Muscle layer of duodenum (tissue), 2 donors: Measurements from ENCODE around the gene FUT6.
"Not testable (repeated sequence)": the region's sequence is repeated elsewhere in the genome, so short reads cannot be mapped to it uniquely, and the experiment has no call there.

Experiments used
- H3K27ac ChIP-seq: one replicate; pipeline ENCODE4 v1.7.0; 2013; ENCODE audit warnings: mild to moderate bottlenecking, low read length
- H3K27me3 ChIP-seq: one replicate; pipeline ENCODE4 v1.7.0; 2013; ENCODE audit warnings: low read depth, mild to moderate bottlenecking, control low read depth, low read length
- H3K36me3 ChIP-seq, 2 donors: one replicate each; pipeline ENCODE4 v1.7.0; 2013; ENCODE audit warnings: low read length in 2 of 2, control low read depth in 1 of 2, mild to moderate bottlenecking in 1 of 2; ENCODE audit not compliant: insufficient read depth in 2 of 2, control insufficient read depth in 1 of 2
- H3K4me1 ChIP-seq, 2 donors: one replicate each; pipeline ENCODE4 v1.7.0; 2013; ENCODE audit warnings: low read length in 2 of 2, mild to moderate bottlenecking in 2 of 2, control low read depth in 1 of 2, moderate library complexity in 1 of 2; ENCODE audit not compliant: insufficient read depth in 2 of 2, control insufficient read depth in 1 of 2
- H3K4me3 ChIP-seq, 2 donors: one replicate each; pipeline ENCODE4 v1.7.0; 2013; ENCODE audit warnings: low read length in 2 of 2, low read depth in 1 of 2, mild to moderate bottlenecking in 1 of 2
- H3K9me3 ChIP-seq, 2 donors: one replicate each; pipeline ENCODE4 v1.7.0; 2013; ENCODE audit warnings: low read length in 2 of 2, control low read depth in 1 of 2, mild to moderate bottlenecking in 1 of 2; ENCODE audit not compliant: control insufficient read depth in 1 of 2
- donor health status: healthy.

The FUT6 gene

GRCh38 chr19:5786593-5787408 lies 52.7 kb downstream of the FUT6 start:
- Histone ChIP-seq H3K4me1 (peaks cover 0 to 7% of the 10 kb centered on the region in 2 donors), H3K27me3 (no peaks in the 10 kb centered on the region), H3K36me3 (peaks cover 30 to 61% of the 10 kb centered on the region in 2 donors), H3K9me3 (no peaks in the 10 kb centered on the region), H3K27ac (no peak overlapping the region), H3K4me3 (no peak overlapping the region)

DNA sequence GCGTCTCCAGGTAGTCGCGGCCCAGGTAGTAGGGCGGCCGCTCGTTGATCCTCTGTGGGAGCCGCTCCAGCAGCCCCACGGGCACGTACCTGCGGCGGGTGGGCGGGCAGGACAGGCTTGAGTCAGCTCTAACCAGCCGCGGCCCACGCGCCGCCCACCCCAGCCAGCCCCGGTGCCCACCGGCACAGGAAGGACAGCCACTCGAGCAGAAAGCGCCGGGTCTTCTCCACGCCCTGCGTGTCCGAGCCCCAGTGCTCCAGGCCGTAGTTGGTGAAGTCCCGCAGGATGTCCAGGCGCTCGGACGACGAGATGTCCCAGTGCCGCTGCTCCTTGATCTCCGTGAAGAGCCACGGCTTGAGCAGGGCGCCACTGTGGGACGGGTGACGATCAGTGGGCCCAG lies 54.1 kb downstream of the FUT6 start:
- Histone ChIP-seq H3K27me3 (no peaks in the 10 kb centered on the region), H3K27ac (no peak overlapping the region), H3K4me3 (no peak overlapping the region), H3K9me3 (no peaks in the 10 kb centered on the region), H3K4me1 (peaks cover 0 to 7% of the 10 kb centered on the region in 2 donors), H3K36me3 (peaks cover 30 to 61% of the 10 kb centered on the region in 2 donors)

DNA sequence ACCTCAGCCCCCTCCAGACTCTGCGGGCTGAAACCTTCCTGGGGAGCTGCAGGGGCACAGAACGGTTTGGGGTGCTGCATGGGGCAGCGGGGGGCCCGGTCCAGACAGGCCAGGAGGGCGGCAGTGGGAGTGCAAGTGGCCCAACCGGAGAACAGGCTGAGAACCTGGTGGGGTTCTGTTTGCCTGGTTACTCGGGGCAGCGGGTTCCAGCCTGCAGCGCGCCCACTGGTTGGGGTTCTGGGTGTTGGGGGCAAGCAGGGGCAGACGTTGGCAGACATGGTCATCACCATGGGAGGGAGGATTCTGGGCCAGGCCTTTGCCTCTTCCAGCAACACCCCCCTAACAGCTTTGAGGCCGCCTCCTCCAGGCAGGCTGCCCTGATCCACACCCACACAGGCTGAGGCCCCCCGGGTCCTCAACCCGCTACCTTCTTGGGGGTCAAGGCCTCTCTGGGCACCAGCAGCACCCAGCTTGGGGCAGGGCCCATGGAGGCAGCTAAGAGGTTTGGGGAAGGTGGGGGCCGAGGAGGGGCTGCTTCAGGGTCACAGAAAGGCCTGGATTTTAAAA lies 54.8 kb downstream of the FUT6 start, which contains the start of gene PRR22:
TSS of gene PRR22 (minus strand) at position 166 of the 567 bp plus-strand sequence. CDS start at position 80, 86 bp downstream.
- no peaks in the 10 kb centered on the region for H3K9me3 ChIP-seq
- no peaks in the 10 kb centered on the region for H3K27me3 ChIP-seq
- H3K27ac ChIP-seq: no peak within 1 kb of the TSS
- peaks cover 27 to 58% of the 10 kb centered on the region in 2 donors for H3K36me3 ChIP-seq
- H3K4me3 ChIP-seq: no peak within 1 kb of the TSS
- no peaks in the 10 kb centered on the region for H3K4me1 ChIP-seq

DNA sequence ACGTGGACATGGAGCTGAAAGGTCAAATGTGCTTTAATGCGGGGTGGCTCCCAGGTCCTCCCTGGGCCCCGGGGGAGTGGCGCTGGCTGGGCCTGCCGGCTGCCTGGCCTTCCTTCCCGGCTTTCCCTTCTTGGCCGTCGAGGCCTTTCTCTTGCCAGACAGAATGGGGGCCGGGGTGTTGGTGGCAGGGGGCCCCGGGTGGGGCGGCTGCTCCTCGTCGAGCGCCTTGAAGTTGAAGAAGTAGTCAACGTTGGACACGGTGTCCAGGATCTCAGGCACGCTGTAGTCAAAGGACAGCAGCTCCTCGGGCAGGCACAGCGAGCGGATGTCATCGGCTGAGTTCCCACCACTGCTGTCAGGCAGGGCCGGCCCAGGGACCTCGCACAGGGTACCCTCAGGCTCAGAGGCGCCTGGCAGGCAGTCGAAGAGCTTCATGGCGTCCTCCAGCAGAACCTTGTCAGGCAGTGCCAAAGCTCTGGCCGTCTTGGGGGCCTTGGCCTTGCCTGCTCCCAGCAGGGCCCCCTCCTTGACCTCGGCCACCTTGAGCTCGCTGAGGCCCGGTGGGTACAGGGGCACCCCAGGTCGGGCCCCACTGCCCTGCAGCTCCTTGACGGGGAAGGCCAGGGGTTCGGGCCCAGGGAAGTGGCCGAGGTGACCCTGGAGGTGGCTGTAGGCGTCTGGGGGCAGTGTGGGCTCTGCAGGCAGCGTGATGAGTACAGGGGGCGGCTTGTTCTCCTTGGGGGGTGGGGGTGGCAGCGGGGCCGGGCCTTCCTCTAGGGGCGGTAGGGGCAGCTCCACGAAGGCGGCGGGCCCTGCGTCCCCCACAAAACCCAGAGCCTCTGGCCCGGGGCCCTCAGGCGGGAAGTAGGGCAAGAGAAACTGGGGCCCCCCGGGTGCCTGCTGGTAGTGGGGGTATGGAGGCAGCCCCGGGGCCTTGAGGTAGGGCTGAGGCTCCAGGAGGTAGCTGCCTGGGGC lies 56.3 kb downstream of the FUT6 start:
- H3K36me3 ChIP-seq: peaks cover 19 to 45% of the 10 kb centered on the region in 2 donors
- no peak overlapping the region for H3K27ac ChIP-seq
- H3K9me3 ChIP-seq: no peaks in the 10 kb centered on the region
- H3K4me3 ChIP-seq: no peak overlapping the region
- no peaks in the 10 kb centered on the region for H3K27me3 ChIP-seq
- H3K4me1 ChIP-seq: no peaks in the 10 kb centered on the region

GRCh38 chr19:5782322-5782721 lies 57.2 kb downstream of the FUT6 start:
- H3K27ac ChIP-seq: no peak overlapping the region
- H3K4me3 ChIP-seq: no peak overlapping the region
- no peaks in the 10 kb centered on the region for H3K4me1 ChIP-seq
- H3K36me3 ChIP-seq: peaks cover 11 to 35% of the 10 kb centered on the region in 2 donors
- no peaks in the 10 kb centered on the region for H3K27me3 ChIP-seq
- no peaks in the 10 kb centered on the region for H3K9me3 ChIP-seq

DNA sequence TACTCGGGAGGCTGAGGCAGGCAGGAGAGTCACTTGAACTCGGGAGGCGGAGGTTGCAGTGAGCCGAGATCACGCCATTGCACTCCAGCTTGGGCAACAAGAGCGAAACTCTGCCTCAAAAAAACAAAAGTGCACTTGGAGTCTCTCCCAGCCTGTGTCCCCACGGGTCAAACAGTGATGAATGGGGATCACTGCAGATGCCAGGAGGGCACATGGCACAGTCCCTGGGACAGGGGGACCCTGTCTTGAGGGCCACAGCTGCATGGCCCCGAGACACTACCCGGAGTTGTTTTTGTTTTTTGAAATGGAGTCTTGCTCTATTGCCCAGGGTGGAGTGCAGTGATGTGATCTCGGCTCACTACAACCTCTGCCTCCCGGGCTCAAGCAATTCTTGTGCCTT lies 58.6 kb downstream of the FUT6 start:
- not testable (repeated sequence) for H3K4me3 ChIP-seq, H3K4me1 ChIP-seq, H3K9me3 ChIP-seq, H3K27me3 ChIP-seq, H3K27ac ChIP-seq
- peaks cover 0 to 21% of the 10 kb centered on the region in 2 donors for H3K36me3 ChIP-seq
